Activated effector memory CD4-positive, alpha-beta T cell treated with anti-CD3 and anti-CD28 coated beads, Interleukin-2, amount 50 U/mL, for 16 hours (primary cell): ENCODE results near the gene COG4.

Source experiments
- DNase-seq: peaks from one replicate; pipeline ENCODE4 v3.0.0-alpha.2; 2020

COG4 gene

DNA sequence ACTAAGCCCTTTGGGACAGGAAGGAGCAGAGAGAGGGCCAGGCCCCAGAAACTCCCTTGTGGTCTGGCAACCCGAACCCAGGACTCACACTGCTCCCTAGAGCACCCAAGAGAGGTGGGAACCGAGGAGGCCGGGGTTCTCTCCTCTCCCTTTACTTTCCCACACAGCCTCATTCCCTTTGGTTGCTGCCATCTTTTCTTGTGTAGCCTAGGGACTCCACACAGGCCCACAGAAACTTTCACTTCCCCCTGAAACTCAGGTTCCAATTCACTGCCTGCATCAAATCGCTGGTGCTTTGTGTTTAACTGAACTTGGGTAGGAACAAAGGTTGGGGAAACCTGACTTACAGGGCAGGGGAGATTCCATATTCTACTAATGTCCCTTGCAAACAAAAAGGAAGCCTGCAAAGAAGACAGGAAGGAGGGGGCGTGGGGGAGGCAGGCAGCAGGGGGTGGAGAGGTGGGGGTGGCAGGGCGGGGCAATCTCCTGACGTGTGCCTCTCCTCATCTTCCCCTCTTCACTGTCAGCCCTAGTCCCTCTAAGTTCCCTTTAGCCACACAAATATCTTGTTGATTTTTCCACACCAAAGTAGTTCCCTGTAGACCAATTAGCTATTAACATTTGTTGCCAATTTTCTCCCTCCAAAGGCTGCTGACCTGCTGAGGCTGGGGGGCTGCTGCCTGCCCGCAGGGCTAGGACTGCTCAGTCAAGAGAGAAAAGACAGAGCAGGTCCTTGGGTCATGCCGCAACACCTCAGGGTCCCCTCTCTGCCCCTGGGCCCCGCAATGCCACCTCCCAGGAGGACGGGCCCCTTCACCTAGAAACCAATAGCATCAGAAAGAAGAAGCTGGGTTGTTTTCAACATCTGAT, 92.5 kb downstream of the COG4 start:
- DNase-seq: peak; percentile 79
